H1 (cell line): ENCODE measurements around the gene CHTF18. TPM values are rescaled to one million over a fixed set of nuclear protein-coding genes. Genes with fewer than 3 reads are reported as not detected.

ENCODE experiments used
- CTCF ChIA-PET: fragments of 300-600 bp; sonication (Branson Sonifier 250); formaldehyde crosslinking; loops from one replicate; lab custom pipeline; 2021; ENCODE audit not compliant: partially characterized antibody; lab: Charles Lee
- POLR2A ChIA-PET: fragments of 300-600 bp; sonication (Branson Sonifier 250); formaldehyde crosslinking; loops from one replicate; lab custom pipeline; 2021; ENCODE audit warnings: inconsistent platforms; ENCODE audit not compliant: partially characterized antibody; lab: Charles Lee
- DNase-seq, 2 experiments: peaks; one replicate each; pipeline versions ENCODE4 v3.0.0 to v3.0.0-alpha.2; 2010 to 2022; ENCODE audit warnings: low spot score in 2 of 2, low read depth in 1 of 2, mixed read lengths in 1 of 2
- FAIRE-seq: peaks from 2 replicates; lab custom pipeline; 2011; peaks lifted over from hg19 to GRCh38; lab: Jason Lieb, UNC
- H2AFZ ChIP-seq: 2 replicates; pipeline ENCODE4 v1.8.1; 2012; ENCODE audit warnings: low read length, inconsistent platforms
- H2AK5ac ChIP-seq: 2 replicates; pipeline ENCODE4 v1.6.1; 2013; ENCODE audit warnings: low read depth, low read length
- H2BK120ac ChIP-seq: replicated peaks from 2 replicates; pipeline ENCODE3; 2013; ENCODE audit warnings: low read depth, low read length, inconsistent platforms
- H2BK12ac ChIP-seq: 2 replicates; pipeline ENCODE4 v1.6.1; 2013; ENCODE audit warnings: low read depth, low read length
- H2BK15ac ChIP-seq: 2 replicates; pipeline ENCODE4 v1.6.1; 2013; ENCODE audit warnings: low read length
- H2BK20ac ChIP-seq: 2 replicates; pipeline ENCODE4 v1.6.1; 2013; ENCODE audit warnings: low read length
- H2BK5ac ChIP-seq: 2 replicates; pipeline ENCODE4 v1.6.1; 2013; ENCODE audit warnings: low read depth, low read length
- H3K14ac ChIP-seq: 2 replicates; pipeline ENCODE4 v1.6.1; 2013; ENCODE audit warnings: inconsistent platforms; ENCODE audit not compliant: insufficient read length
- H3K18ac ChIP-seq: 2 replicates; pipeline ENCODE4 v1.6.1; 2013; ENCODE audit warnings: low read length; ENCODE audit errors: extremely low read depth
- H3K23ac ChIP-seq: 2 replicates; pipeline ENCODE4 v1.6.1; 2013; ENCODE audit warnings: inconsistent platforms; ENCODE audit not compliant: insufficient read length
- H3K23me2 ChIP-seq: 2 replicates; pipeline ENCODE4 v1.6.1; 2013; ENCODE audit warnings: low read depth, low read length
- H3K27ac ChIP-seq: 2 replicates; pipeline ENCODE4 v1.6.1; 2011; ENCODE audit warnings: low read depth, low read length, inconsistent platforms
- H3K27me3 ChIP-seq, 4 experiments: replicated peaks in 1 of 4; 1 replicate in 1 of 4; 2 replicates in 3 of 4; pipeline versions ENCODE4 v1.6.1 to v1.8.1; 2011 to 2013; ENCODE audit warnings: low read length in 3 of 4, mild to moderate bottlenecking in 3 of 4, inconsistent platforms in 2 of 4, mixed read lengths in 2 of 4, moderate library complexity in 1 of 4; ENCODE audit not compliant: control insufficient read depth in 3 of 4, insufficient read depth in 3 of 4; ENCODE audit errors: extremely low read depth in 1 of 4
- H3K36me3 ChIP-seq, 4 experiments: 2 replicates each; pipeline versions ENCODE4 v1.6.1 to v1.8.1; 2011 to 2013; ENCODE audit warnings: mild to moderate bottlenecking in 4 of 4, low read length in 3 of 4, moderate library complexity in 2 of 4, control low read depth in 1 of 4, inconsistent platforms in 1 of 4; ENCODE audit not compliant: insufficient read depth in 4 of 4, control insufficient read depth in 2 of 4
- H3K4ac ChIP-seq: replicated peaks from 2 replicates; pipeline ENCODE3; 2013; ENCODE audit warnings: low read length, low read depth, mixed read lengths, inconsistent platforms; ENCODE audit not compliant: insufficient read length
- H3K4me1 ChIP-seq, 4 experiments: replicated peaks in 1 of 4; 1 replicate in 1 of 4; 2 replicates in 3 of 4; pipeline versions ENCODE4 v1.6.1 to v1.8.1; 2011 to 2013; ENCODE audit warnings: low read length in 3 of 4, inconsistent platforms in 2 of 4, mixed read lengths in 1 of 4; ENCODE audit not compliant: insufficient read depth in 4 of 4, control insufficient read depth in 3 of 4
- H3K4me2 ChIP-seq, 2 experiments: 2 replicates each; pipeline versions ENCODE4 v1.6.1 to v1.8.1; 2011 to 2013; ENCODE audit warnings: low read depth in 2 of 2, low read length in 2 of 2, control low read depth in 1 of 2, inconsistent platforms in 1 of 2, mild to moderate bottlenecking in 1 of 2; ENCODE audit not compliant: insufficient read depth in 1 of 2
- H3K4me3 ChIP-seq, 4 experiments: fragments of 200-600, 300-600 bp in 1 of 4; sonication (generic), shearing (Covaris generic), sonication (Bioruptor Twin) in 1 of 4; 2 replicates each; pipeline versions ENCODE4 v1.5.1 to v1.8.1; 2011 to 2016; ENCODE audit warnings: low read length in 4 of 4, low read depth in 3 of 4, control low read depth in 2 of 4, inconsistent platforms in 2 of 4, mild to moderate bottlenecking in 2 of 4, mixed read lengths in 1 of 4, moderate library complexity in 1 of 4; ENCODE audit not compliant: insufficient read depth in 2 of 4; ENCODE audit errors: extremely low read depth in 1 of 4
- H3K56ac ChIP-seq: replicated peaks from 2 replicates; pipeline ENCODE3; 2013; ENCODE audit warnings: low read depth, mild to moderate bottlenecking, mixed read lengths, low read length, inconsistent platforms; ENCODE audit not compliant: insufficient read length
- H3K79me1 ChIP-seq: 2 replicates; pipeline ENCODE4 v1.6.1; 2013; ENCODE audit warnings: low read depth, low read length, control low read depth
- H3K79me2 ChIP-seq, 2 experiments: 2 replicates each; pipeline versions ENCODE4 v1.6.1 to v1.8.1; 2012 to 2013; ENCODE audit warnings: low read length in 2 of 2, mild to moderate bottlenecking in 2 of 2, inconsistent platforms in 1 of 2; ENCODE audit not compliant: insufficient read depth in 2 of 2, control insufficient read depth in 1 of 2
- H3K9ac ChIP-seq, 4 experiments: replicated peaks in 1 of 4; 1 replicate in 1 of 4; 2 replicates in 3 of 4; pipeline versions ENCODE4 v1.6.1 to v1.8.1; 2011 to 2013; ENCODE audit warnings: low read depth in 3 of 4, low read length in 3 of 4, control low read depth in 2 of 4, mild to moderate bottlenecking in 2 of 4, moderate library complexity in 2 of 4, inconsistent platforms in 1 of 4; ENCODE audit errors: extremely low read depth in 1 of 4
- H3K9me3 ChIP-seq, 2 experiments: 2 replicates each; pipeline versions ENCODE4 v1.6.1 to v1.8.1; 2012 to 2013; ENCODE audit warnings: mild to moderate bottlenecking in 2 of 2, moderate library complexity in 2 of 2, control low read depth in 1 of 2, inconsistent platforms in 1 of 2, low read depth in 1 of 2, low read length in 1 of 2, mixed read lengths in 1 of 2; ENCODE audit not compliant: insufficient read depth in 2 of 2
- H4K20me1 ChIP-seq, 2 experiments: replicated peaks in 1 of 2; 2 replicates each; pipeline versions ENCODE3 to v1.8.1; 2011 to 2013; ENCODE audit warnings: inconsistent platforms in 2 of 2, low read length in 2 of 2, mild to moderate bottlenecking in 1 of 2; ENCODE audit not compliant: insufficient read depth in 2 of 2, control insufficient read depth in 1 of 2
- H4K5ac ChIP-seq: 2 replicates; pipeline ENCODE4 v1.6.1; 2013; ENCODE audit warnings: low read length, low read depth, mixed read lengths, inconsistent platforms; ENCODE audit not compliant: insufficient read length
- H4K8ac ChIP-seq: 2 replicates; pipeline ENCODE4 v1.8.0; 2013; ENCODE audit warnings: mild to moderate bottlenecking, moderate library complexity, low read length, inconsistent platforms; ENCODE audit not compliant: insufficient read depth; ENCODE audit errors: extremely low read depth
- H4K91ac ChIP-seq: replicated peaks from 2 replicates; pipeline ENCODE3; 2013; ENCODE audit warnings: low read length, mixed read lengths, inconsistent platforms; ENCODE audit not compliant: insufficient read length
- BCL11A ChIP-seq, 2 experiments: IDR thresholded peaks; one replicate each; pipeline ENCODE4 v1.6.1; 2011; ENCODE audit warnings: low read depth in 2 of 2, low read length in 2 of 2, mild to moderate bottlenecking in 2 of 2
- CBX8 ChIP-seq: fragments of 300-800, 300-1000 bp; sonication (generic); IDR thresholded peaks from 2 replicates; pipeline ENCODE4 v1.7.1; 2016; ENCODE audit warnings: low read depth, low read length, borderline replicate concordance
- CHD1 ChIP-seq: IDR thresholded peaks from 2 replicates; pipeline ENCODE4 v1.6.1; 2012; ENCODE audit warnings: low read depth, low read length, improper control_type of control experiment
- CREB1 ChIP-seq: IDR thresholded peaks from 2 replicates; pipeline ENCODE4 v1.6.1; 2012; ENCODE audit warnings: inconsistent platforms
- EGR1 ChIP-seq: IDR thresholded peaks from 2 replicates; pipeline ENCODE4 v1.6.1; 2011; ENCODE audit warnings: low read depth, low read length, borderline replicate concordance
- GABPA ChIP-seq: IDR thresholded peaks from 2 replicates; pipeline ENCODE4 v1.6.1; 2011; ENCODE audit warnings: mild to moderate bottlenecking, low read length, moderate library complexity, borderline replicate concordance; ENCODE audit not compliant: insufficient read depth
- GTF2F1 ChIP-seq: IDR thresholded peaks from 2 replicates; pipeline ENCODE4 v1.6.1; 2012; ENCODE audit warnings: low read depth, low read length, improper control_type of control experiment, borderline replicate concordance
- JUN ChIP-seq: IDR thresholded peaks from 2 replicates; pipeline ENCODE4 v1.6.1; 2011; ENCODE audit warnings: low read depth, mild to moderate bottlenecking, improper control_type of control experiment, low read length
- JUND ChIP-seq: IDR thresholded peaks from 2 replicates; pipeline ENCODE4 v1.6.1; 2011; ENCODE audit warnings: mild to moderate bottlenecking, improper control_type of control experiment, low read length
- MAFK ChIP-seq: IDR thresholded peaks from 2 replicates; pipeline ENCODE4 v1.6.1; 2012; ENCODE audit warnings: low read depth, mild to moderate bottlenecking, improper control_type of control experiment, low read length
- RXRA ChIP-seq: IDR thresholded peaks from 2 replicates; pipeline ENCODE4 v1.6.1; 2011; ENCODE audit warnings: low read depth, mild to moderate bottlenecking, low read length, moderate library complexity; ENCODE audit not compliant: insufficient read depth
- SIN3A ChIP-seq, 2 experiments: IDR thresholded peaks in 1 of 2; conservative IDR thresholded peaks in 1 of 2; 2 replicates each; pipeline ENCODE4 v1.6.1; 2011 to 2012; ENCODE audit warnings: low read length in 2 of 2, improper control_type of control experiment in 1 of 2, low read depth in 1 of 2, mild to moderate bottlenecking in 1 of 2
- SRF ChIP-seq: IDR thresholded peaks from 2 replicates; pipeline ENCODE4 v1.6.1; 2011; ENCODE audit warnings: mild to moderate bottlenecking, low read depth, low read length, moderate library complexity
- WGBS, 2 experiments: shearing (Covaris generic) in 1 of 2; methylation state at CpG; one replicate each; pipeline versions ENCODE4 v1.1.6 to v1.1.7; 2013 to 2015; ENCODE audit warnings: low lambda C conversion rate in 2 of 2, mixed read lengths in 2 of 2, inconsistent platforms in 1 of 2, low coverage in 1 of 2, missing lambda C conversion rate in 1 of 2; ENCODE audit not compliant: insufficient replicate concordance in 2 of 2, insufficient coverage in 1 of 2, insufficient read length in 1 of 2; ENCODE audit errors: extremely low coverage in 1 of 2, missing lambda C conversion rate in 1 of 2; 5-methylcytosine and 5-hydroxymethylcytosine counted together
- polyA plus RNA-seq, 7 experiments: library from polyadenylated mRNA; depleted of rRNA in 3 of 7; stranded (reverse) in 5 of 7; unstranded in 2 of 7; fragments of >200 nt in 5 of 7; fragments of 200-250 nt in 2 of 7; gene quantifications; 1 replicate in 5 of 7; 2 replicates in 1 of 7; 4 replicates in 1 of 7; pipeline versions ENCODE4 v1.2.1 to v1.2.3, GENCODE V29; 2011 to 2013; ENCODE audit warnings: missing spikeins in 2 of 7, mixed read lengths in 2 of 7
- total RNA-seq: library from RNA; stranded (reverse); fragmentation: NEBNext Ultra II Directional; extraction: Animal tissue kit (Norgen Biotek cat#: 25700); gene quantifications from 2 replicates; pipeline ENCODE4 v1.2.1, GENCODE V29; 2021

CHTF18 gene
- total and polyA plus RNA-seq, 2 of the 8 experiments (the other 6 are each of a cell fraction or from before 2014, with no cell fraction given) = 75.3 to 104 TPM

DNA sequence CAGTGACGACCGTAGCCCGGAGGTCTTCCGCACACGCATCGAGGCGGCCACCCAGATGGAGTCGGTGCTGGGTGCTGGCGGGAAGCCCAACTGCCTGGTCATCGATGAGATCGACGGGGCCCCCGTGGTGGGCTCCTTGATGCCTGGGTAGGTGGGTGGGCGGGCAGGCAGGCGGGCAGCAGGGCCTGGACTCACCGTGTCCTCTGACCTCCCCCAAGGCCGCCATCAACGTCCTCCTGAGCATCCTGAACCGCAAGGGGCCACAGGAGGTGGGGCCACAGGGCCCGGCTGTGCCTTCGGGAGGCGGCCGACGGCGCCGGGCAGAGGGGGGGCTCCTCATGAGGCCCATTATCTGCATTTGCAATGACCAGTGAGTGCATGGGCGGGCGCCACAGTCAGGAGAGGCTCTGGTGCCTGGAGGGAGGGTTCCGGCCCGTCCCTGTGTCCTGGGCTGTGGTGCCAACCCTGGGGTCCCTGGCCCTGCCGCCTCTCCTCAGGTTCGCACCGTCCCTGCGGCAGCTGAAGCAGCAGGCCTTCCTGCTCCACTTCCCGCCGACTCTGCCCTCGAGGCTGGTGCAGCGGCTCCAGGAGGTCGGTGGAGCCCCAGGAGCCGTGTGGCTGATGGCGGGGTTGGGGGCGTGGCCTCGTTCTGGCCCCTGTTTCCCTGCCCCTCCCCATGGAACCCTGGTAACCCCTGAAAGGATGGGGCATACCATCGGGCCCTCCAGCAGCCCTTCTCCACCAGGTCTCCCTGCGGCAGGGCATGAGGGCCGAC is 4.0 kb downstream of the CHTF18 start:
- Histone ChIP-seq H3K9ac (no peak overlapping the region), H3K4me3 (no peak overlapping the region), H2BK12ac (no peak overlapping the region), H3K14ac (no peak overlapping the region), H3K79me2 (peaks cover 0 to 12% of the 10 kb centered on the region in 2 experiments; a peak in 1 of 4 replicates), H3K27me3 (no peaks in the 10 kb centered on the region), H3K27ac (no peak overlapping the region), H2AK5ac (no peak overlapping the region), H3K4ac (no peak overlapping the region), H2BK120ac (no peak overlapping the region), H4K8ac (no peak overlapping the region; the same call in 1 of the 2 replicates), H4K20me1 (peaks cover 3 to 26% of the 10 kb centered on the region in 2 experiments), H2BK20ac (no peak overlapping the region), H3K56ac (no peak overlapping the region), H3K4me2 (no peak overlapping the region), H4K91ac (no peak overlapping the region), H2AFZ (no peak overlapping the region), H3K23ac (no peak overlapping the region), H2BK5ac (no peak overlapping the region), H3K18ac (no peak overlapping the region), H3K36me3 (peaks cover 5 to 53% (median 12%) of the 10 kb centered on the region in 4 experiments; a peak in 6 of 8 replicates), H2BK15ac (no peak overlapping the region), H3K9me3 (no peaks in the 10 kb centered on the region), H3K23me2 (peaks cover 9% of the 10 kb centered on the region; the same call in 1 of the 2 replicates), H4K5ac (no peak overlapping the region), H3K79me1 (peaks cover 5% of the 10 kb centered on the region; the same call in 1 of the 2 replicates), H3K4me1 (peaks cover 0 to 5% (median 5%) of the 10 kb centered on the region in 4 experiments; a peak in 4 of 7 replicates)
- ChIA-PET CTCF (interaction anchor here (1.0 to 1.3 kb wide), 2 partner anchors 10 to 500 kb away, joined by 3 read pairs; no protein-coding TSS in a partner anchor), POLR2A (no interaction called here)
- no peak for FAIRE-seq
- DNase-seq = no peak
- 89% methylated on average over 28 of the region's 46 CpGs; no CpG with 5 or more reads in 1 of the 2 experiments for WGBS, 2 experiments
- TF ChIP-seq EGR1 = no peak
- no peak for TF ChIP-seq GABPA
- no peak for TF ChIP-seq CBX8
- no peak for TF ChIP-seq BCL11A (IDR thresholded peaks at IDR 0.05; ENCODE audit: low read depth in 2 of 2, low read length in 2 of 2)
- no peak for TF ChIP-seq JUND
- no peak for TF ChIP-seq SIN3A (conservative IDR thresholded peaks at IDR 0.05 in 1 of 2, IDR thresholded peaks at IDR 0.05 in 1 of 2; ENCODE audit: low read depth in 1 of 2, low read length in 2 of 2)
- TF ChIP-seq MAFK = no peak
- TF ChIP-seq GTF2F1 = no peak
- no peak for TF ChIP-seq CHD1
- TF ChIP-seq RXRA = no peak
- TF ChIP-seq JUN = no peak
- TF ChIP-seq CREB1 = no peak
- no peak for TF ChIP-seq SRF
